ENCODE measurements around the gene SLC16A7.

DNA sequence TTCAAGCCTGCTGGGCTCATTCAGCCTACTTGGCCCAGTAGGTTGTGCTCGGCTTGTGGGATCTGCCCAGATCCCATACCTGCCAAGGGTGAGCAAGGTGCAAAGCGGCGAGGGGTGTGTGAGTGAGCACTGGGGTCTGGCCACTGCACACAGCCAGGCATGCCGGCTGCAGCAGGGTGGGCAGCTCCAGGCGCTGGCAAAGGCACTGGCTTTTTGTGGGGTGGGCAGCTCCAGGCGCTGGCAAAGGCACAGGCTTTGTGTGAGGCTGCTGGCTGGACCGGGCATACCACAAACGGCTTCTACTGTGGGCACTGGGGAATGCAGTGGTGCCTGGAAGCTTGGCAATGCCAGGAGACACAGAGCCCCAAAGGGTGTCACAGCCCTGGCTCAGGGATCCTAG is 137.4 kb downstream of the SLC16A7 start:
- no peak for TF ChIP-seq SP1 (IDR thresholded peaks at IDR 0.05)
- TF ChIP-seq TARDBP (IDR thresholded peaks at IDR 0.05): no peak
- TF ChIP-seq LEF1 (IDR thresholded peaks at IDR 0.05; ENCODE audit: borderline replicate concordance): no peak
- no peak for TF ChIP-seq BHLHE40 (IDR thresholded peaks at IDR 0.05; ENCODE audit: borderline replicate concordance)
- no peak for TF ChIP-seq SUZ12 (IDR thresholded peaks at IDR 0.05)
- TF ChIP-seq ZNF384 (IDR thresholded peaks at IDR 0.05): no peak

All from HEK293T (cell line).